ENCODE results near the gene RNF6. TPM values are rescaled to one million over a fixed set of nuclear protein-coding genes. Genes with fewer than 3 reads are reported as not detected.
A peak's percentile ranks its signal among the peaks of the same experiment; 100 is the strongest.

Gene RNF6
- total and polyA plus RNA-seq, 10 of the 15 experiments (the other 5 are each of a cell fraction or from before 2014, with no cell fraction given), result 19.0 to 54.0 (median 33.8) TPM

DNA sequence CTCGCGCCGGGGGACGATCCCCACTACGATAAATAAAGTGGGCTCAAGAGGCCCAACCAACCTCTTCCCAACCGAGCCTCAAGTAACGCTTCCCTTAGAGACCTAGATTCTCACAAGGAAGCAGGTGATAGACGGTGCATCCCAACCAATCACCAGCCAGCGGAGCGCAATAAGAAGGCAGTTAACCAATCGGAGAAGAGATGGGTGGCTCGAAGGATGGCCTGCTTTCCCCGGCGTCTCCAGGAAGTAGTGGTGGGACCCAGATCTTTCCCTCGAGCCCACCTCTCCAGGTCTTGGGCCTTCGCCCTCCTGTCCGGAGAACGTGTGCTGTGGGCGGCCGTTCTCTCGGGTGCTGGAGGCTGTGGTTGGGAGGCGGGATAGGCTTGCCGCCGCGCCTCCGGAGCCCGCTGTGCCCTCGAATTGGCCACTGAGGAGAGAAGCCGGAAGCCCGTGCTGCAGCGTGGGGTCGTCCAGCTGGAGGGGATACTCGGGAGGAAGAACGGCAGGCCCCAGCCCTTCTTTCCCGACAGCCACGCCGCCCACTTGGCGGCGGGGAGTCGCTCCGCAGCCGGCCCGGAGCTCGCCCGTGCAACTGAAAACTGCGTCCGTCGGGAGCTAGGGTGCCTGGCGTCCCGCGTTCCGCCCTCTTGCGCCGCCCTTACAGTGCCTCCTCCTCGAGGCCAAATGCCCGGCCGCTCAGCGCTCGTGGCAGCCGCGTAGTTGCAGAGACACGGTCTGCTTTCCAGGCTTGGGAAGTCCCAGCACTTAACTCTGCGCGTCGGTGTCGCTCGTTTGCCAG is at the start of gene RNF6 (continued):
- TF ChIP-seq, protein P1, sequence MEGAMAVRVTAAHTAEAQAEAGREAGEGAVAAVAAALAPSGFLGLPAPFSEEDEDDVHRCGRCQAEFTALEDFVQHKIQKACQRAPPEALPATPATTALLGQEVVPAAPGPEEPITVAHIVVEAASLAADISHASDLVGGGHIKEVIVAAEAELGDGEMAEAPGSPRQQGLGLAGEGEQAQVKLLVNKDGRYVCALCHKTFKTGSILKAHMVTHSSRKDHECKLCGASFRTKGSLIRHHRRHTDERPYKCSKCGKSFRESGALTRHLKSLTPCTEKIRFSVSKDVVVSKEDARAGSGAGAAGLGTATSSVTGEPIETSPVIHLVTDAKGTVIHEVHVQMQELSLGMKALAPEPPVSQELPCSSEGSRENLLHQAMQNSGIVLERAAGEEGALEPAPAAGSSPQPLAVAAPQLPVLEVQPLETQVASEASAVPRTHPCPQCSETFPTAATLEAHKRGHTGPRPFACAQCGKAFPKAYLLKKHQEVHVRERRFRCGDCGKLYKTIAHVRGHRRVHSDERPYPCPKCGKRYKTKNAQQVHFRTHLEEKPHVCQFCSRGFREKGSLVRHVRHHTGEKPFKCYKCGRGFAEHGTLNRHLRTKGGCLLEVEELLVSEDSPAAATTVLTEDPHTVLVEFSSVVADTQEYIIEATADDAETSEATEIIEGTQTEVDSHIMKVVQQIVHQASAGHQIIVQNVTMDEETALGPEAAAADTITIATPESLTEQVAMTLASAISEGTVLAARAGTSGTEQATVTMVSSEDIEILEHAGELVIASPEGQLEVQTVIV (IDR thresholded peaks at IDR 0.05; ENCODE audit: borderline replicate concordance, partially characterized antibody), result peak; percentile 58
- TF ChIP-seq, protein P2, sequence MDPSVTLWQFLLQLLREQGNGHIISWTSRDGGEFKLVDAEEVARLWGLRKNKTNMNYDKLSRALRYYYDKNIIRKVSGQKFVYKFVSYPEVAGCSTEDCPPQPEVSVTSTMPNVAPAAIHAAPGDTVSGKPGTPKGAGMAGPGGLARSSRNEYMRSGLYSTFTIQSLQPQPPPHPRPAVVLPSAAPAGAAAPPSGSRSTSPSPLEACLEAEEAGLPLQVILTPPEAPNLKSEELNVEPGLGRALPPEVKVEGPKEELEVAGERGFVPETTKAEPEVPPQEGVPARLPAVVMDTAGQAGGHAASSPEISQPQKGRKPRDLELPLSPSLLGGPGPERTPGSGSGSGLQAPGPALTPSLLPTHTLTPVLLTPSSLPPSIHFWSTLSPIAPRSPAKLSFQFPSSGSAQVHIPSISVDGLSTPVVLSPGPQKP (IDR thresholded peaks at IDR 0.05; ENCODE audit: low read depth, low read length), result peak; percentile 7; the same call in 1 of the 2 replicates
- peak; percentile 40; the same call in 1 of the 2 replicates for TF ChIP-seq CREB1 (IDR thresholded peaks at IDR 0.05; ENCODE audit: low read depth)
- TF ChIP-seq MXI1 (IDR thresholded peaks at IDR 0.05; ENCODE audit: low read depth, low read length), result no peak; the same call in 1 of the 2 replicates
- TF ChIP-seq, protein P3, sequence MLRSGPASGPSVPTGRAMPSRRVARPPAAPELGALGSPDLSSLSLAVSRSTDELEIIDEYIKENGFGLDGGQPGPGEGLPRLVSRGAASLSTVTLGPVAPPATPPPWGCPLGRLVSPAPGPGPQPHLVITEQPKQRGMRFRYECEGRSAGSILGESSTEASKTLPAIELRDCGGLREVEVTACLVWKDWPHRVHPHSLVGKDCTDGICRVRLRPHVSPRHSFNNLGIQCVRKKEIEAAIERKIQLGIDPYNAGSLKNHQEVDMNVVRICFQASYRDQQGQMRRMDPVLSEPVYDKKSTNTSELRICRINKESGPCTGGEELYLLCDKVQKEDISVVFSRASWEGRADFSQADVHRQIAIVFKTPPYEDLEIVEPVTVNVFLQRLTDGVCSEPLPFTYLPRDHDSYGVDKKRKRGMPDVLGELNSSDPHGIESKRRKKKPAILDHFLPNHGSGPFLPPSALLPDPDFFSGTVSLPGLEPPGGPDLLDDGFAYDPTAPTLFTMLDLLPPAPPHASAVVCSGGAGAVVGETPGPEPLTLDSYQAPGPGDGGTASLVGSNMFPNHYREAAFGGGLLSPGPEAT (IDR thresholded peaks at IDR 0.05; ENCODE audit: low read depth), result peak; percentile 80
- TF ChIP-seq NFYB (IDR thresholded peaks at IDR 0.05; ENCODE audit: insufficient read depth, low read depth, low read length), result peak; percentile 100
- TF ChIP-seq, protein P4, sequence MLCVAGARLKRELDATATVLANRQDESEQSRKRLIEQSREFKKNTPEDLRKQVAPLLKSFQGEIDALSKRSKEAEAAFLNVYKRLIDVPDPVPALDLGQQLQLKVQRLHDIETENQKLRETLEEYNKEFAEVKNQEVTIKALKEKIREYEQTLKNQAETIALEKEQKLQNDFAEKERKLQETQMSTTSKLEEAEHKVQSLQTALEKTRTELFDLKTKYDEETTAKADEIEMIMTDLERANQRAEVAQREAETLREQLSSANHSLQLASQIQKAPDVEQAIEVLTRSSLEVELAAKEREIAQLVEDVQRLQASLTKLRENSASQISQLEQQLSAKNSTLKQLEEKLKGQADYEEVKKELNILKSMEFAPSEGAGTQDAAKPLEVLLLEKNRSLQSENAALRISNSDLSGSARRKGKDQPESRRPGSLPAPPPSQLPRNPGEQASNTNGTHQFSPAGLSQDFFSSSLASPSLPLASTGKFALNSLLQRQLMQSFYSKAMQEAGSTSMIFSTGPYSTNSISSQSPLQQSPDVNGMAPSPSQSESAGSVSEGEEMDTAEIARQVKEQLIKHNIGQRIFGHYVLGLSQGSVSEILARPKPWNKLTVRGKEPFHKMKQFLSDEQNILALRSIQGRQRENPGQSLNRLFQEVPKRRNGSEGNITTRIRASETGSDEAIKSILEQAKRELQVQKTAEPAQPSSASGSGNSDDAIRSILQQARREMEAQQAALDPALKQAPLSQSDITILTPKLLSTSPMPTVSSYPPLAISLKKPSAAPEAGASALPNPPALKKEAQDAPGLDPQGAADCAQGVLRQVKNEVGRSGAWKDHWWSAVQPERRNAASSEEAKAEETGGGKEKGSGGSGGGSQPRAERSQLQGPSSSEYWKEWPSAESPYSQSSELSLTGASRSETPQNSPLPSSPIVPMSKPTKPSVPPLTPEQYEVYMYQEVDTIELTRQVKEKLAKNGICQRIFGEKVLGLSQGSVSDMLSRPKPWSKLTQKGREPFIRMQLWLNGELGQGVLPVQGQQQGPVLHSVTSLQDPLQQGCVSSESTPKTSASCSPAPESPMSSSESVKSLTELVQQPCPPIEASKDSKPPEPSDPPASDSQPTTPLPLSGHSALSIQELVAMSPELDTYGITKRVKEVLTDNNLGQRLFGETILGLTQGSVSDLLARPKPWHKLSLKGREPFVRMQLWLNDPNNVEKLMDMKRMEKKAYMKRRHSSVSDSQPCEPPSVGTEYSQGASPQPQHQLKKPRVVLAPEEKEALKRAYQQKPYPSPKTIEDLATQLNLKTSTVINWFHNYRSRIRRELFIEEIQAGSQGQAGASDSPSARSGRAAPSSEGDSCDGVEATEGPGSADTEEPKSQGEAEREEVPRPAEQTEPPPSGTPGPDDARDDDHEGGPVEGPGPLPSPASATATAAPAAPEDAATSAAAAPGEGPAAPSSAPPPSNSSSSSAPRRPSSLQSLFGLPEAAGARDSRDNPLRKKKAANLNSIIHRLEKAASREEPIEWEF (IDR thresholded peaks at IDR 0.05; ENCODE audit: insufficient replicate concordance, low read depth, low read length), result no peak
- TF ChIP-seq RAD51 (IDR thresholded peaks at IDR 0.05), result no peak
- TF ChIP-seq TCF3 (IDR thresholded peaks at IDR 0.05; ENCODE audit: borderline replicate concordance, insufficient read depth, low read depth, low read length), result peak; percentile 61; the same call in 1 of the 2 replicates
- TF ChIP-seq, protein P5, sequence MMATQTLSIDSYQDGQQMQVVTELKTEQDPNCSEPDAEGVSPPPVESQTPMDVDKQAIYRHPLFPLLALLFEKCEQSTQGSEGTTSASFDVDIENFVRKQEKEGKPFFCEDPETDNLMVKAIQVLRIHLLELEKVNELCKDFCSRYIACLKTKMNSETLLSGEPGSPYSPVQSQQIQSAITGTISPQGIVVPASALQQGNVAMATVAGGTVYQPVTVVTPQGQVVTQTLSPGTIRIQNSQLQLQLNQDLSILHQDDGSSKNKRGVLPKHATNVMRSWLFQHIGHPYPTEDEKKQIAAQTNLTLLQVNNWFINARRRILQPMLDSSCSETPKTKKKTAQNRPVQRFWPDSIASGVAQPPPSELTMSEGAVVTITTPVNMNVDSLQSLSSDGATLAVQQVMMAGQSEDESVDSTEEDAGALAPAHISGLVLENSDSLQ (IDR thresholded peaks at IDR 0.05), result peak; percentile 99
- peak; percentile 90 for TF ChIP-seq YY1 (IDR thresholded peaks at IDR 0.05; ENCODE audit: low read depth, low read length)
- TF ChIP-seq IKZF2 (IDR thresholded peaks at IDR 0.05), result peak; percentile 7 to 72; a peak in 2 of 4 replicates
- TF ChIP-seq KAT2A (conservative IDR thresholded peaks at IDR 0.05; ENCODE audit: control insufficient read depth, low read depth, low read length), result no peak
- TF ChIP-seq STAT3 (IDR thresholded peaks at IDR 0.05; ENCODE audit: low read depth, low read length), result no peak
